SK-N-SH (cell line): ENCODE measurements around the gene CADPS2. TPM values are rescaled to one million over a fixed set of nuclear protein-coding genes. Genes with fewer than 3 reads are reported as not detected.

Source experiments
- CTCF ChIA-PET: fragments of 300-600, 350-600 bp; formaldehyde crosslinking; extraction: SDS; loops from one replicate; lab custom pipeline; 2021; lab: Yijun Ruan, JAX
- POLR2A ChIA-PET: fragments of 350-600 bp; sonication (Branson Sonifier 250); formaldehyde crosslinking; extraction: SDS; loops from one replicate; lab custom pipeline; 2020; ENCODE audit warnings: antibody characterized with exemption, inconsistent platforms; lab: Yijun Ruan, JAX
- DNase-seq: peaks from one replicate; pipeline ENCODE4 v3.0.0; 2012
- H2AFZ ChIP-seq: fragments of 200-600 bp; sonication (generic); 2 replicates; pipeline ENCODE4 v1.8.1; 2016; ENCODE audit warnings: antibody characterized with exemption, mild to moderate bottlenecking, low read depth
- H3F3A ChIP-seq: fragments of 200-600 bp; sonication (generic); replicated peaks from 2 replicates; pipeline ENCODE3; 2016; ENCODE audit warnings: antibody characterized with exemption, mild to moderate bottlenecking; ENCODE audit not compliant: insufficient read depth
- H3K27ac ChIP-seq, 2 experiments: fragments of 200-500 bp in 1 of 2; fragments of 200-600 bp in 1 of 2; sonication (Bioruptor generic) in 1 of 2; sonication (generic), shearing (Covaris generic) in 1 of 2; 2 replicates each; pipeline versions ENCODE4 v1.5.1 to v1.6.1; 2014 to 2016; ENCODE audit warnings: low read depth in 2 of 2, inconsistent platforms in 1 of 2, low read length in 1 of 2, mild to moderate bottlenecking in 1 of 2, mixed read lengths in 1 of 2
- H3K27me3 ChIP-seq: fragments of 200-600 bp; sonication (generic), shearing (Covaris generic); 2 replicates; pipeline ENCODE4 v1.6.1; 2016; ENCODE audit warnings: mixed run types; ENCODE audit not compliant: insufficient read depth
- H3K36me3 ChIP-seq, 2 experiments: fragments of 200-500 bp in 1 of 2; fragments of 200-600 bp in 1 of 2; sonication (Bioruptor generic) in 1 of 2; sonication (generic) in 1 of 2; replicated peaks in 1 of 2; 2 replicates each; pipeline versions ENCODE3 to v1.5.1; 2014 to 2016; ENCODE audit warnings: low read length in 1 of 2, mild to moderate bottlenecking in 1 of 2; ENCODE audit not compliant: insufficient read depth in 2 of 2, control insufficient read depth in 1 of 2
- H3K4me1 ChIP-seq, 2 experiments: fragments of 200-500 bp in 1 of 2; fragments of 200-600 bp in 1 of 2; sonication (Bioruptor generic) in 1 of 2; sonication (generic), shearing (Covaris generic) in 1 of 2; 2 replicates each; pipeline versions ENCODE4 v1.5.1 to v1.6.1; 2014 to 2016; ENCODE audit warnings: low read depth in 1 of 2, low read length in 1 of 2, mixed run types in 1 of 2; ENCODE audit not compliant: insufficient read depth in 2 of 2, control insufficient read depth in 1 of 2
- H3K4me2 ChIP-seq: fragments of 200-600 bp; sonication (generic), shearing (Covaris generic); 2 replicates; pipeline ENCODE4 v1.6.1; 2017; ENCODE audit warnings: mixed run types
- H3K4me3 ChIP-seq, 2 experiments: fragments of 200-500 bp in 1 of 2; fragments of 200-600 bp in 1 of 2; sonication (Bioruptor generic) in 1 of 2; sonication (generic), shearing (Covaris generic) in 1 of 2; 2 replicates each; pipeline versions ENCODE4 v1.5.1 to v1.8.1; 2014 to 2016; ENCODE audit warnings: low read depth in 2 of 2, inconsistent platforms in 1 of 2, low read length in 1 of 2, mild to moderate bottlenecking in 1 of 2, mixed read lengths in 1 of 2, moderate library complexity in 1 of 2
- H3K79me2 ChIP-seq: fragments of 200-600 bp; sonication (generic); 2 replicates; pipeline ENCODE4 v1.8.1; 2017; ENCODE audit warnings: mild to moderate bottlenecking; ENCODE audit not compliant: insufficient read depth
- H3K9ac ChIP-seq: fragments of 200-600 bp; sonication (generic); 2 replicates; pipeline ENCODE4 v1.6.1; 2017; ENCODE audit warnings: mixed run types
- H3K9me2 ChIP-seq: fragments of 200-600 bp; sonication (generic); 2 replicates; pipeline ENCODE4 v1.6.1; 2017; ENCODE audit warnings: mixed run types
- H3K9me3 ChIP-seq: fragments of 200-600 bp; sonication (generic); 2 replicates; pipeline ENCODE4 v1.6.1; 2017; ENCODE audit warnings: mixed run types, mild to moderate bottlenecking, moderate library complexity
- H4K20me1 ChIP-seq: fragments of 200-600 bp; sonication (generic); 2 replicates; pipeline ENCODE4 v1.6.1; 2017; ENCODE audit warnings: mild to moderate bottlenecking, mixed run types; ENCODE audit not compliant: insufficient read depth
- EP300 ChIP-seq, 2 experiments: IDR thresholded peaks; 2 replicates each; pipeline versions ENCODE4 v1.4.0 to v1.6.1; 2012; ENCODE audit warnings: borderline replicate concordance in 1 of 2, low read depth in 1 of 2, low read length in 1 of 2
- EZH2phosphoT487 ChIP-seq: fragments of 200-600 bp; sonication (generic); IDR thresholded peaks from 2 replicates; pipeline ENCODE4 v1.6.1; 2017; ENCODE audit warnings: low read depth, mixed run types, mild to moderate bottlenecking, antibody characterized with exemption, moderate library complexity, borderline replicate concordance
- FOSL2 ChIP-seq: IDR thresholded peaks from 2 replicates; pipeline ENCODE4 v1.4.0; 2012; ENCODE audit warnings: low read depth, mild to moderate bottlenecking, moderate library complexity, borderline replicate concordance
- IRF3 ChIP-seq: fragments of 150-350 bp; IDR thresholded peaks from 2 replicates; pipeline ENCODE4 v1.6.1; 2016; ENCODE audit warnings: mild to moderate bottlenecking, low read depth, low read length
- JUND ChIP-seq: IDR thresholded peaks from 2 replicates; pipeline ENCODE4 v1.4.0; 2012
- MEF2A ChIP-seq: IDR thresholded peaks from 2 replicates; pipeline ENCODE4 v1.4.0; 2012; ENCODE audit warnings: low read depth, borderline replicate concordance
- MXI1 ChIP-seq: IDR thresholded peaks from 2 replicates; pipeline ENCODE4 v1.6.1; 2012; ENCODE audit warnings: mild to moderate bottlenecking, low read depth, low read length, improper control_type of control experiment
- PBX3 ChIP-seq: IDR thresholded peaks from 2 replicates; pipeline ENCODE4; 2012
- POLR2AphosphoS5 ChIP-seq: IDR thresholded peaks from 2 replicates; pipeline ENCODE4 v1.6.1; 2012; ENCODE audit warnings: low read depth, low read length
- WGBS: methylation state at CpG from one replicate; pipeline ENCODE4 v1.1.6; 2017; ENCODE audit warnings: low lambda C conversion rate; 5-methylcytosine and 5-hydroxymethylcytosine counted together
- polyA plus RNA-seq, 3 experiments: library from polyadenylated mRNA; depleted of rRNA; stranded (reverse); fragments of >200 nt; gene quantifications; 2 replicates each; pipeline ENCODE4 v1.2.3, GENCODE V29; 2012
- TF ChIP-seq, protein P1 (sequence below): IDR thresholded peaks from 2 replicates; pipeline ENCODE4 v1.4.0; 2012; ENCODE audit warnings: low read depth, borderline replicate concordance
- TF ChIP-seq, protein P2 (sequence below): fragments of 200-600 bp; sonication (generic); IDR thresholded peaks from 2 replicates; pipeline ENCODE4 v1.6.1; 2017; ENCODE audit warnings: antibody characterized with exemption, mild to moderate bottlenecking, moderate library complexity
- TF ChIP-seq, protein P3 (sequence below): IDR thresholded peaks from 2 replicates; pipeline ENCODE4 v1.4.0; 2012; ENCODE audit warnings: low read depth, borderline replicate concordance
- TF ChIP-seq, protein P4 (sequence below): fragments of 150-350 bp; IDR thresholded peaks from 2 replicates; pipeline ENCODE4 v1.6.1; 2017; ENCODE audit warnings: antibody characterized with exemption, low read length, low read depth, borderline replicate concordance
- TF ChIP-seq, protein P5 (sequence below): IDR thresholded peaks from 2 replicates; pipeline ENCODE4 v1.4.0; 2012; ENCODE audit warnings: low read depth

Gene CADPS2
- polyA plus RNA-seq, 1 of the 3 experiments (the other 2 are of a cell fraction) = 0.05 TPM

DNA sequence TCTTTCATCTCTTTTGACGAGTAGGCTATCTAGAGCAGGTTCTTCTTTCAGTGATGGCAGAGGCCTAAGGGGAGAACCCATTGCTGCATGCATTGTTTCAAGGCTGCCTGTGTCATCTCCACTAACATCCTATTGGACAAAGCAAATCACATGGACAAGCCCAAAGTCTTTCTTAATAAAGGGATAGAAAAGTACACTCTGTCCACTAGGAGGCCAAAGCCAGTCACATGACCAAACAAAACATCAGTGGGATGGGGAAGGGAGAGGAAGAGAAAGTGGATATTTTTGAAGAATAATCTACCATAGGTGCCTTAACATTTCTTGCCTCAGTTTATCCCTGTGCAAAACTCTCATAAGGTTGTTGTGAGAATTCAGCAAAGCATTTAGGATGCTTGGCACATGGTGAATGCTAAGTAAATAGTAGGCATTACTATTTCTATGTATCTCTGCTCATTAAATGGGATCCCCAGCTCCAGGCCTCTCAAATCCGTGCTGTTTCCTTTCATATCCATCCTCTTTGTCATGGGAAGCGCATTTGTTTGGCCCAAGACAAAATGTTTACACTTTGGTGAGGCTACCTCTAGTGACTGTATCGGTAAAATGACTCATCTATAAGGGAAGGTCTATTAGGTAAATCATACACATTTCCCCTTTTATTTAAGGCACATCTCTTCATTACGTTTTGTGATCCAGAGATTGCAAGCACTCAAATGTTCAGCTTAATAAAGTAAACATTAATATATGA lies 16.7 kb upstream of the CADPS2 start:
- Histone ChIP-seq H3K36me3 (no peaks in the 10 kb centered on the region), H3K9ac (no peak overlapping the region), H3K79me2 (no peaks in the 10 kb centered on the region), H3K4me1 (no peaks in the 10 kb centered on the region), H3K9me3 (no peaks in the 10 kb centered on the region), H3F3A (no peaks in the 10 kb centered on the region), H3K4me2 (no peak overlapping the region), H3K9me2 (no peaks in the 10 kb centered on the region), H3K27ac (no peak overlapping the region), H2AFZ (no peak overlapping the region)
- ChIA-PET CTCF (no interaction called here), POLR2A (interaction anchor here (0.6 kb wide), 1 partner anchor 12 kb away, joined by 6 read pairs; no protein-coding TSS in a partner anchor)
- WGBS = 3% methylated on average over 5 of the region's 5 CpGs
- TF ChIP-seq POLR2AphosphoS5 (no peak), MEF2A (no peak), MXI1 (no peak), JUND (no peak), EP300 (IDR thresholded peaks at IDR 0.05; ENCODE audit: borderline replicate concordance in 1 of 2, low read depth in 1 of 2, low read length in 1 of 2) (no peak)
- TF ChIP-seq, protein P1, sequence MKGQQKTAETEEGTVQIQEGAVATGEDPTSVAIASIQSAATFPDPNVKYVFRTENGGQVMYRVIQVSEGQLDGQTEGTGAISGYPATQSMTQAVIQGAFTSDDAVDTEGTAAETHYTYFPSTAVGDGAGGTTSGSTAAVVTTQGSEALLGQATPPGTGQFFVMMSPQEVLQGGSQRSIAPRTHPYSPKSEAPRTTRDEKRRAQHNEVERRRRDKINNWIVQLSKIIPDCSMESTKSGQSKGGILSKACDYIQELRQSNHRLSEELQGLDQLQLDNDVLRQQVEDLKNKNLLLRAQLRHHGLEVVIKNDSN = peak; percentile 78
- TF ChIP-seq, protein P2, sequence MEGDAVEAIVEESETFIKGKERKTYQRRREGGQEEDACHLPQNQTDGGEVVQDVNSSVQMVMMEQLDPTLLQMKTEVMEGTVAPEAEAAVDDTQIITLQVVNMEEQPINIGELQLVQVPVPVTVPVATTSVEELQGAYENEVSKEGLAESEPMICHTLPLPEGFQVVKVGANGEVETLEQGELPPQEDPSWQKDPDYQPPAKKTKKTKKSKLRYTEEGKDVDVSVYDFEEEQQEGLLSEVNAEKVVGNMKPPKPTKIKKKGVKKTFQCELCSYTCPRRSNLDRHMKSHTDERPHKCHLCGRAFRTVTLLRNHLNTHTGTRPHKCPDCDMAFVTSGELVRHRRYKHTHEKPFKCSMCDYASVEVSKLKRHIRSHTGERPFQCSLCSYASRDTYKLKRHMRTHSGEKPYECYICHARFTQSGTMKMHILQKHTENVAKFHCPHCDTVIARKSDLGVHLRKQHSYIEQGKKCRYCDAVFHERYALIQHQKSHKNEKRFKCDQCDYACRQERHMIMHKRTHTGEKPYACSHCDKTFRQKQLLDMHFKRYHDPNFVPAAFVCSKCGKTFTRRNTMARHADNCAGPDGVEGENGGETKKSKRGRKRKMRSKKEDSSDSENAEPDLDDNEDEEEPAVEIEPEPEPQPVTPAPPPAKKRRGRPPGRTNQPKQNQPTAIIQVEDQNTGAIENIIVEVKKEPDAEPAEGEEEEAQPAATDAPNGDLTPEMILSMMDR = peak; percentile 43
- TF ChIP-seq, protein P3, sequence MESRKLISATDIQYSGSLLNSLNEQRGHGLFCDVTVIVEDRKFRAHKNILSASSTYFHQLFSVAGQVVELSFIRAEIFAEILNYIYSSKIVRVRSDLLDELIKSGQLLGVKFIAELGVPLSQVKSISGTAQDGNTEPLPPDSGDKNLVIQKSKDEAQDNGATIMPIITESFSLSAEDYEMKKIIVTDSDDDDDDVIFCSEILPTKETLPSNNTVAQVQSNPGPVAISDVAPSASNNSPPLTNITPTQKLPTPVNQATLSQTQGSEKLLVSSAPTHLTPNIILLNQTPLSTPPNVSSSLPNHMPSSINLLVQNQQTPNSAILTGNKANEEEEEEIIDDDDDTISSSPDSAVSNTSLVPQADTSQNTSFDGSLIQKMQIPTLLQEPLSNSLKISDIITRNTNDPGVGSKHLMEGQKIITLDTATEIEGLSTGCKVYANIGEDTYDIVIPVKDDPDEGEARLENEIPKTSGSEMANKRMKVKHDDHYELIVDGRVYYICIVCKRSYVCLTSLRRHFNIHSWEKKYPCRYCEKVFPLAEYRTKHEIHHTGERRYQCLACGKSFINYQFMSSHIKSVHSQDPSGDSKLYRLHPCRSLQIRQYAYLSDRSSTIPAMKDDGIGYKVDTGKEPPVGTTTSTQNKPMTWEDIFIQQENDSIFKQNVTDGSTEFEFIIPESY = no peak
- TF ChIP-seq, protein P4, sequence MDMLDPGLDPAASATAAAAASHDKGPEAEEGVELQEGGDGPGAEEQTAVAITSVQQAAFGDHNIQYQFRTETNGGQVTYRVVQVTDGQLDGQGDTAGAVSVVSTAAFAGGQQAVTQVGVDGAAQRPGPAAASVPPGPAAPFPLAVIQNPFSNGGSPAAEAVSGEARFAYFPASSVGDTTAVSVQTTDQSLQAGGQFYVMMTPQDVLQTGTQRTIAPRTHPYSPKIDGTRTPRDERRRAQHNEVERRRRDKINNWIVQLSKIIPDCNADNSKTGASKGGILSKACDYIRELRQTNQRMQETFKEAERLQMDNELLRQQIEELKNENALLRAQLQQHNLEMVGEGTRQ = no peak; the same call in 1 of the 2 replicates
- TF ChIP-seq, all 33 proteins: peak for 2
- Histone ChIP-seq H3K27me3 (no peaks in the 10 kb centered on the region), H3K4me3 (no peak overlapping the region), H4K20me1 (no peaks in the 10 kb centered on the region)
- peak; percentile 22 for DNase-seq

GRCh38 chr7:122901250-122901649 lies 15.0 kb upstream of the CADPS2 start:
- Histone ChIP-seq H3F3A (no peaks in the 10 kb centered on the region), H3K9ac (no peak overlapping the region), H3K4me1 (peaks cover 0 to 5% of the 10 kb centered on the region in 2 experiments; a peak in 1 of 4 replicates), H3K27me3 (no peaks in the 10 kb centered on the region), H3K4me2 (no peak overlapping the region), H3K36me3 (no peaks in the 10 kb centered on the region), H3K9me3 (no peaks in the 10 kb centered on the region), H3K4me3 (no peak overlapping the region), H3K79me2 (no peaks in the 10 kb centered on the region), H4K20me1 (no peaks in the 10 kb centered on the region), H2AFZ (no peak overlapping the region), H3K9me2 (no peaks in the 10 kb centered on the region), H3K27ac (no peak overlapping the region)
- POLR2A ChIA-PET = no interaction called here
- no peak for DNase-seq
- WGBS = under 1% methylated on average over 3 of the region's 3 CpGs
- CTCF ChIA-PET = interaction anchor here (1.3 to 1.4 kb wide), 2 partner anchors 11 to 23 kb away, joined by 3 to 4 read pairs; no protein-coding TSS in a partner anchor
- TF ChIP-seq FOSL2 (no peak), PBX3 (no peak), EZH2phosphoT487 (no peak), IRF3 (no peak)
- TF ChIP-seq, protein P5, sequence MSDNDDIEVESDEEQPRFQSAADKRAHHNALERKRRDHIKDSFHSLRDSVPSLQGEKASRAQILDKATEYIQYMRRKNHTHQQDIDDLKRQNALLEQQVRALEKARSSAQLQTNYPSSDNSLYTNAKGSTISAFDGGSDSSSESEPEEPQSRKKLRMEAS = no peak
